Liver (tissue), 9 donors: ENCODE data around the gene TAF5. TPM values are rescaled to one million over a fixed set of nuclear protein-coding genes. Genes with fewer than 3 reads are reported as not detected.

ENCODE experiments used
- DNase-seq: peaks from one replicate; pipeline ENCODE4 v3.0.0-alpha.2; 2017; ENCODE audit warnings: low spot score
- H3K27ac ChIP-seq, 2 donors: one replicate each; pipeline ENCODE4 v1.7.0; 2013; ENCODE audit warnings: inconsistent platforms in 2 of 2, low read length in 2 of 2, control low read depth in 1 of 2, low read depth in 1 of 2, mild to moderate bottlenecking in 1 of 2
- H3K27me3 ChIP-seq, 4 donors: one replicate each; pipeline versions ENCODE4 v1.6.1 to v1.7.0; 2013; ENCODE audit warnings: low read length in 3 of 4, inconsistent platforms in 1 of 4, mild to moderate bottlenecking in 1 of 4, moderate library complexity in 1 of 4; ENCODE audit not compliant: control insufficient read depth in 4 of 4, insufficient read depth in 4 of 4
- H3K36me3 ChIP-seq, 4 donors: one replicate each; pipeline versions ENCODE4 v1.6.1 to v1.7.0; 2013; ENCODE audit warnings: low read length in 3 of 4, mild to moderate bottlenecking in 3 of 4, low read depth in 1 of 4, moderate library complexity in 1 of 4; ENCODE audit not compliant: control insufficient read depth in 4 of 4, insufficient read depth in 3 of 4
- H3K4me1 ChIP-seq, 4 donors: one replicate each; pipeline versions ENCODE4 v1.6.1 to v1.7.0; 2013; ENCODE audit warnings: low read length in 3 of 4, mild to moderate bottlenecking in 3 of 4, moderate library complexity in 1 of 4; ENCODE audit not compliant: control insufficient read depth in 4 of 4, insufficient read depth in 4 of 4
- H3K4me3 ChIP-seq, 3 donors: one replicate each; pipeline versions ENCODE4 v1.6.1 to v1.7.0; 2013; ENCODE audit warnings: low read length in 3 of 3, control low read depth in 1 of 3, low read depth in 1 of 3, mild to moderate bottlenecking in 1 of 3
- H3K9ac ChIP-seq, 2 donors: one replicate each; pipeline ENCODE4 v1.7.0; 2013; ENCODE audit warnings: low read length in 2 of 2, mild to moderate bottlenecking in 2 of 2, moderate library complexity in 2 of 2, control low read depth in 1 of 2, low read depth in 1 of 2
- H3K9me3 ChIP-seq, 4 donors: one replicate each; pipeline versions ENCODE4 v1.6.1 to v1.7.0; 2013; ENCODE audit warnings: low read length in 3 of 4; ENCODE audit not compliant: control insufficient read depth in 4 of 4
- ATF3 ChIP-seq: IDR thresholded peaks from 2 replicates; pipeline ENCODE4 v1.6.1; 2016; ENCODE audit warnings: antibody characterized with exemption
- EGR1 ChIP-seq, 2 donors: IDR thresholded peaks; 2 replicates each; pipeline ENCODE4 v1.6.1; 2016 to 2018; ENCODE audit warnings: antibody characterized with exemption in 2 of 2, low read depth in 2 of 2
- FOXA1 ChIP-seq: IDR thresholded peaks from 2 replicates; pipeline ENCODE4 v1.6.1; 2016; ENCODE audit warnings: antibody characterized with exemption
- FOXA2 ChIP-seq: IDR thresholded peaks from 2 replicates; pipeline ENCODE4 v1.6.1; 2016; ENCODE audit warnings: antibody characterized with exemption
- GABPA ChIP-seq, 2 donors: IDR thresholded peaks in 1 of 2; conservative IDR thresholded peaks in 1 of 2; 2 replicates each; pipeline ENCODE4 v1.6.1; 2016; ENCODE audit warnings: antibody characterized with exemption in 2 of 2, mild to moderate bottlenecking in 1 of 2, moderate library complexity in 1 of 2
- HNF4A ChIP-seq, 2 donors: conservative IDR thresholded peaks; 2 replicates each; pipeline ENCODE4 v1.6.1; 2016; ENCODE audit warnings: antibody characterized with exemption in 2 of 2, mild to moderate bottlenecking in 2 of 2
- HNF4G ChIP-seq: IDR thresholded peaks from 2 replicates; pipeline ENCODE4 v1.6.1; 2016; ENCODE audit warnings: antibody characterized with exemption
- JUND ChIP-seq, 2 donors: IDR thresholded peaks; 2 replicates each; pipeline ENCODE4 v1.6.1; 2016; ENCODE audit warnings: antibody characterized with exemption in 2 of 2
- NR2F2 ChIP-seq: IDR thresholded peaks from 2 replicates; pipeline ENCODE4 v1.6.1; 2016; ENCODE audit warnings: antibody characterized with exemption
- SP1 ChIP-seq: IDR thresholded peaks from 2 replicates; pipeline ENCODE4 v1.6.1; 2018; ENCODE audit warnings: antibody characterized with exemption, mild to moderate bottlenecking
- TAF1 ChIP-seq: conservative IDR thresholded peaks from 2 replicates; pipeline ENCODE4 v1.6.1; 2016; ENCODE audit warnings: antibody characterized with exemption, mild to moderate bottlenecking
- YY1 ChIP-seq: IDR thresholded peaks from 2 replicates; pipeline ENCODE4 v1.6.1; 2016; ENCODE audit warnings: antibody characterized with exemption, mild to moderate bottlenecking
- WGBS: extraction: QIAGEN DNeasy Blood & Tissue Kit; methylation state at CpG from one replicate; pipeline ENCODE4 v1.1.7; 2013; 5-methylcytosine and 5-hydroxymethylcytosine counted together
- polyA plus RNA-seq, 2 donors: library from polyadenylated mRNA; stranded (reverse) in 1 of 2; unstranded in 1 of 2; fragments of 200-250 nt in 1 of 2; fragments of >200 nt in 1 of 2; fragmentation: Nextera tagmentation in 1 of 2; extraction: Ambion mirVana in 1 of 2; gene quantifications; one replicate each; pipeline versions ENCODE4 v1.2.1 to v1.2.3, GENCODE V29; 2013 to 2015
- total RNA-seq, 2 donors: library from RNA; depleted of rRNA; stranded (reverse); fragments of >200 nt; gene quantifications; one replicate each; pipeline ENCODE4 v1.2.3, GENCODE V29; 2014
- TF ChIP-seq, protein P1 (sequence below): IDR thresholded peaks from 2 replicates; pipeline ENCODE4 v1.6.1; 2016; ENCODE audit warnings: antibody characterized with exemption
- TF ChIP-seq, protein P2 (sequence below): IDR thresholded peaks from 2 replicates; pipeline ENCODE4 v1.6.1; 2016; ENCODE audit warnings: antibody characterized with exemption
- TF ChIP-seq, protein P3 (sequence below): IDR thresholded peaks from 2 replicates; pipeline ENCODE4 v1.6.1; 2016; ENCODE audit warnings: antibody characterized with exemption, mild to moderate bottlenecking
- donor health status: healthy.
- donor health status: healthy.
- donor health status: healthy.
- donor health status: healthy.
- donor health status: healthy.

Gene TAF5
- total and polyA plus RNA-seq, 4 donors: 0.90 to 5.6 (median 2.6) TPM

DNA sequence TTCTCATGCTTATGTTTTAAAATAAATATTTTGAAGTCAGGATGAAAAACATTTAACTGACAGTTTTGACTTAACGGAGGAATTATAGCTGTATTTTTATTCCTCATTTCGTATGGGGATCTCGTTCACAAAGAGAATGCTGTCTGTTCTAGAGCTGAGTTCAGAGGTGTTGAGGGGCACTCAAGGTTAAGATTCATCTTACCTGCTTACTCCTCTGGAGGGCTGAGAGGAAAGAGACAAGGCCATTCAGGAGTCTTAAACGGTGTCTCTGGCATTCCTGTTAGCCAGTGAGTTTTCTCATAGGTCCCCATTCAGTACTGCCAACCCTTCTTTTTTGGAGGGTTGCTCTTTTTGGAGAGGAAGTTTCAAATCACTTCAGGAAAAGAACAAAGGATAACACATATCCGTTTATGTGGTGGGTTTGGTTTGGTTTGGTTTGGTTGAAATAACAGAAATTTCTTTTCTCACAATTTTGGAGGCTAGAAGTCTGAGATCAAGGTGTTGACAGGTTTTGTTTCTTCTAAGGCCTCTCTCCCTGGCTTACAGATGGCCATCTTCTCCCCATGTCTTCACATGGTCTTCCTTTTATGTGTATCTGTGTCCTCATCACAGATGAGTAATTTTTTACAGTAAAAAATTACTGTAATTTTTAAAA is 61.3 kb downstream of the TAF5 start:
- H3K9ac ChIP-seq: no peak overlapping the region
- H3K36me3 ChIP-seq: peaks cover 5 to 62% (median 33%) of the 10 kb centered on the region in 4 donors
- no peak overlapping the region for H3K4me3 ChIP-seq
- H3K4me1 ChIP-seq: peaks cover 0 to 4% (median 0%) of the 10 kb centered on the region in 4 donors
- DNase-seq: no peak
- 75% methylated on average over 5 of the region's 5 CpGs for WGBS
- no peak for TF ChIP-seq SP1
- no peak for TF ChIP-seq ATF3
- no peak for TF ChIP-seq HNF4A (conservative IDR thresholded peaks at IDR 0.05)
- TF ChIP-seq, protein P1, sequence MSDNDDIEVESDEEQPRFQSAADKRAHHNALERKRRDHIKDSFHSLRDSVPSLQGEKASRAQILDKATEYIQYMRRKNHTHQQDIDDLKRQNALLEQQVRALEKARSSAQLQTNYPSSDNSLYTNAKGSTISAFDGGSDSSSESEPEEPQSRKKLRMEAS: no peak
- no peak for TF ChIP-seq YY1
- no peak for TF ChIP-seq TAF1
- TF ChIP-seq FOXA2: no peak
- no peak for TF ChIP-seq GABPA (IDR thresholded peaks at IDR 0.05 in 1 of 2, conservative IDR thresholded peaks at IDR 0.05 in 1 of 2)
- no peak for TF ChIP-seq JUND (IDR thresholded peaks at IDR 0.05)
- no peak for TF ChIP-seq EGR1 (IDR thresholded peaks at IDR 0.05; ENCODE audit: low read depth in 2 of 2)
- no peak for TF ChIP-seq HNF4G
- no peak for TF ChIP-seq FOXA1
- TF ChIP-seq, protein P2, sequence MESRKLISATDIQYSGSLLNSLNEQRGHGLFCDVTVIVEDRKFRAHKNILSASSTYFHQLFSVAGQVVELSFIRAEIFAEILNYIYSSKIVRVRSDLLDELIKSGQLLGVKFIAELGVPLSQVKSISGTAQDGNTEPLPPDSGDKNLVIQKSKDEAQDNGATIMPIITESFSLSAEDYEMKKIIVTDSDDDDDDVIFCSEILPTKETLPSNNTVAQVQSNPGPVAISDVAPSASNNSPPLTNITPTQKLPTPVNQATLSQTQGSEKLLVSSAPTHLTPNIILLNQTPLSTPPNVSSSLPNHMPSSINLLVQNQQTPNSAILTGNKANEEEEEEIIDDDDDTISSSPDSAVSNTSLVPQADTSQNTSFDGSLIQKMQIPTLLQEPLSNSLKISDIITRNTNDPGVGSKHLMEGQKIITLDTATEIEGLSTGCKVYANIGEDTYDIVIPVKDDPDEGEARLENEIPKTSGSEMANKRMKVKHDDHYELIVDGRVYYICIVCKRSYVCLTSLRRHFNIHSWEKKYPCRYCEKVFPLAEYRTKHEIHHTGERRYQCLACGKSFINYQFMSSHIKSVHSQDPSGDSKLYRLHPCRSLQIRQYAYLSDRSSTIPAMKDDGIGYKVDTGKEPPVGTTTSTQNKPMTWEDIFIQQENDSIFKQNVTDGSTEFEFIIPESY: no peak
- TF ChIP-seq, protein P3, sequence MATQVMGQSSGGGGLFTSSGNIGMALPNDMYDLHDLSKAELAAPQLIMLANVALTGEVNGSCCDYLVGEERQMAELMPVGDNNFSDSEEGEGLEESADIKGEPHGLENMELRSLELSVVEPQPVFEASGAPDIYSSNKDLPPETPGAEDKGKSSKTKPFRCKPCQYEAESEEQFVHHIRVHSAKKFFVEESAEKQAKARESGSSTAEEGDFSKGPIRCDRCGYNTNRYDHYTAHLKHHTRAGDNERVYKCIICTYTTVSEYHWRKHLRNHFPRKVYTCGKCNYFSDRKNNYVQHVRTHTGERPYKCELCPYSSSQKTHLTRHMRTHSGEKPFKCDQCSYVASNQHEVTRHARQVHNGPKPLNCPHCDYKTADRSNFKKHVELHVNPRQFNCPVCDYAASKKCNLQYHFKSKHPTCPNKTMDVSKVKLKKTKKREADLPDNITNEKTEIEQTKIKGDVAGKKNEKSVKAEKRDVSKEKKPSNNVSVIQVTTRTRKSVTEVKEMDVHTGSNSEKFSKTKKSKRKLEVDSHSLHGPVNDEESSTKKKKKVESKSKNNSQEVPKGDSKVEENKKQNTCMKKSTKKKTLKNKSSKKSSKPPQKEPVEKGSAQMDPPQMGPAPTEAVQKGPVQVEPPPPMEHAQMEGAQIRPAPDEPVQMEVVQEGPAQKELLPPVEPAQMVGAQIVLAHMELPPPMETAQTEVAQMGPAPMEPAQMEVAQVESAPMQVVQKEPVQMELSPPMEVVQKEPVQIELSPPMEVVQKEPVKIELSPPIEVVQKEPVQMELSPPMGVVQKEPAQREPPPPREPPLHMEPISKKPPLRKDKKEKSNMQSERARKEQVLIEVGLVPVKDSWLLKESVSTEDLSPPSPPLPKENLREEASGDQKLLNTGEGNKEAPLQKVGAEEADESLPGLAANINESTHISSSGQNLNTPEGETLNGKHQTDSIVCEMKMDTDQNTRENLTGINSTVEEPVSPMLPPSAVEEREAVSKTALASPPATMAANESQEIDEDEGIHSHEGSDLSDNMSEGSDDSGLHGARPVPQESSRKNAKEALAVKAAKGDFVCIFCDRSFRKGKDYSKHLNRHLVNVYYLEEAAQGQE: no peak
- H3K9me3 ChIP-seq: no peaks in the 10 kb centered on the region
- no peaks in the 10 kb centered on the region for H3K27me3 ChIP-seq
- no peak overlapping the region for H3K27ac ChIP-seq

GRCh38 chr10:103429647-103430046 is 61.9 kb downstream of the TAF5 start:
- no peak for DNase-seq

More at GRCh38 chr10:103429647-103430046, 61.9 kb downstream of the TAF5 start:
- H3K27me3 ChIP-seq: no peaks in the 10 kb centered on the region
- peaks cover 0 to 4% (median 0%) of the 10 kb centered on the region in 4 donors for H3K4me1 ChIP-seq
- TF ChIP-seq HNF4G (no peak), NR2F2 (no peak), FOXA1 (no peak), GABPA (IDR thresholded peaks at IDR 0.05 in 1 of 2, conservative IDR thresholded peaks at IDR 0.05 in 1 of 2) (no peak), FOXA2 (no peak), TAF1 (no peak), JUND (IDR thresholded peaks at IDR 0.05) (no peak)
- H3K9me3 ChIP-seq: no peaks in the 10 kb centered on the region
- peaks cover 7 to 62% (median 31%) of the 10 kb centered on the region in 4 donors for H3K36me3 ChIP-seq
- no peak overlapping the region for H3K27ac ChIP-seq
- 93% methylated on average over 5 of the region's 5 CpGs for WGBS
- H3K9ac ChIP-seq: no peak overlapping the region
- H3K4me3 ChIP-seq: no peak overlapping the region
